Cerebellar cortex (tissue), 1 donor: ENCODE measurements around the gene PET117.
"Not testable (repeated sequence)": the region's sequence is repeated elsewhere in the genome, so short reads cannot be mapped to it uniquely, and the experiment has no call there.

Source experiments
- DNase-seq: peaks from one replicate; pipeline ENCODE4 v3.0.0-alpha.2; 2015; ENCODE audit warnings: low spot score

The PET117 gene, protein sequence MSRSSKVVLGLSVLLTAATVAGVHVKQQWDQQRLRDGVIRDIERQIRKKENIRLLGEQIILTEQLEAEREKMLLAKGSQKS

DNA sequence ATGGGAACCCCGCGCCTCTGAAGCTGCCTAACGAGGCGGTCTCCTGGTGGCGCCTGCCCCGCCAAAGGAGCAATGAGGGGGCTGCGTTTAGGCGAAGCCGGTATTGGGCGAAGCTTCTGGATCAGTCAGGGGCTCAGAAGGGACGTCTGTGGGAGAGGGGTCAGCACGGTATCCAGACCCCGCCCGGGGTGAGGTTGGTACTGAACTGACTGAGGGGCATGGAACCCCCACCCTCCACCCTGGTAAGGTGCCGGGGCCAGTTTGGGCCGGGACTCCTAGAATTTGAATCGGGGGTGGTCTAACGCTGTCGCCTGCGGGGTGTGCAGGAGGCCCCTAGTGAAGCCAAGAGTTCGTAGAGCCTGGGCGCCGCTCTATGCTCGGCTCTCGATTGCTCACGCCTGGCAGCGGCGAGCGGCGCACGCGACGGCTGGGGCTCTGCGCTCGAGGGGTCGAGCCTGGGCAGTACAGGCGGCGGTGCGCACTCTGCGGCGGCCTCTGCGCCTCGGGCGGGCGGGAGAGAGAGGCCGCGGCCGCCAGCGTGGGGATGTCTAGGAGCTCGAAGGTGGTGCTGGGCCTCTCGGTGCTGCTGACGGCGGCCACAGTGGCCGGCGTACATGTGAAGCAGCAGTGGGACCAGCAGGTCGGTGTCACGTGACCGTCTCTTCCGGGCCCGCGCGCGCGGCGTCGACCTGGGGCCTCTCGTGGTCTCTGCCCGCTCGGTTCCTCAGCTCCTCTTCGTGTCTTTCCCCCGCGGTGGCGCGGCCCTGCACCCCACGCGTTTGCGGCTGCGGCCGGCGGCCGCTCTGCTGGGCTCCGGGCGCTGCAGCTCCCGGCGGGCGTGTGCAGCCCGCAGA lies at the start of gene PET117, which contains the start of gene KAT14:
TSS of gene PET117 (plus strand) at position 452 of the 854 bp plus-strand sequence. CDS start at position 545, 93 bp downstream.
TSS of gene KAT14 (plus strand) at position 452 of the 854 bp plus-strand sequence. CDS start 4,798 bp downstream, outside the sequence.
- DNase-seq = peak; percentile 87

GRCh38 chr20:18088298-18088697 lies 49.4 kb upstream of the PET117 start:
- DNase-seq = not testable (repeated sequence)

DNA sequence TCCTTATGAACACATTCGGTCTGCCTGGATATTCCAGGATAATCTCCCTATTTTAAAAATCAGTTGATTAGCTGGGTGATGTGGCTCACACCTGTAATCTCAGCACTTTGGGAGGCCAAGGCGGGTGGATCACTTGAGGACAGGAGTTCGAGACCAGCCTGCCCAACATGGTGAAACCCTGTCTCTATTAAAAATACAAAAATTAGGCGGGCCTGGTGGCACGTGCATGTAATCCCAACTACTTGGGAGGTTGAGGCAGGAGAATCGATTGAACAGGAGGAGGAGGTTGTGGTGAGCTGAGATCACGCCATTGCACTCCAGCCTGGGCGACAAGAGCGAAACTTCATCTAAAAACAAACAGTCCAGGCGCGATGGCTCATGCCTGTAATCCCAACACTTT lies 48.8 kb upstream of the PET117 start:
- DNase-seq = not testable (repeated sequence)

DNA sequence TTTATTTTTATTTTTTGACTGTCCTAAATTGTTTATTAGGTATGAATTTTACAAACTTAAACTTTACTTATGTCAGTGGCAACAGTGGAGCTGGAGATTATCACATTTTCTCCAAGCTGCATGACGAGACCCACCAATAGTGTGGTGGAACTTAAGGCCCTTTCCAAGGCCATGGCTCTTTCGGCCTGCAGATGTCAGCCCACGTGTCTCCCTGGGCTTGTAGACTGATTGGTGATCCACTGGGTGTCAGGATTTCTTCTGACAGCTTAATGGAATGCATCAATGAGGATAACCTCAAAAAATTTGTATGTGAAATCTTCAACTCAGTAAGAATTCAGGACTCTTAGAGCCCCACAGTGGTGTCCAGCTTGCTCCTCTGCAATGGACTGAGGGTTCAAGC lies 47.6 kb upstream of the PET117 start:
- DNase-seq = no peak

GRCh38 chr20:18090477-18090876 lies 47.2 kb upstream of the PET117 start:
- DNase-seq = no peak

- no peak for DNase-seq
These were observed 46.0 kb upstream of the PET117 start for GRCh38 chr20:18091623-18092022.

DNA sequence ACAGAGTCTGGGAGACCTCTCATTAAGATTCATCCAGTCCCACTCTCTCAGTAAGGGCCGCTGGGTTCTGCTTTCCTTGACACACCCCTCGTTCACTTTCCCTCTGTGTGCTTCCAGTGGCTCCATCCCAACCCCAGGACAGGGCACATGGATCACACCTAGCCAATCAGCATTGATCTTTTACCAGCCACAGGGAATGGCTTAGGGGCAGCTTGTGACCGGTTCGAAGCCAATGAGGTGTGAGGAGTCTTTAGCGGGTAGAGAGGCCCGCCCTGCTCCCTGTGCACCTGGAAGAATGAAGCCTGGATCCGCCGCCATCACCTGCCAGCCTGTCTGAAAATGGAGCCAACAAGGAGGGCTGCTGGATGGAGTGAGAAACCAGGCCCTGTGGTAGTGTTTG lies 44.8 kb upstream of the PET117 start:
- no peak for DNase-seq

DNA sequence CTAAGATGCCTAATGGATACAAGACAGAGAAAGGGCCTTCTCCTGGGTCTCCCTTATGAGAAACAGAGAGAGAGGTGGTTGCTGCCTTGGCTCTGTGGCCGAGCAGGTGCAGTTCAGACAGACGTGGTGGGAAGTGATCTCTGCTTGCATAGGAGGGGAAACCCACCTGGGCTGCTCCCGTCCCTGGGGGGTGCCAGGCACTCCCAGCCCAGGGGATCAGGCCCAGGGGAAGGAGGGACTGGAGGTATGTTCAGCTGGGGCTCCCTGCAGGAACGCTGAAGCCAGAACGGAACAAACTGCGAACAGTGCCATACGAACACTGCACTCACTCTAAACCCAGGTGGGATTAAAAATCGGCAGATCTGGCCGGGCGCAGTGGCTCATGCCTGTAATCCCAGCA lies 44.3 kb upstream of the PET117 start:
- DNase-seq = no peak

- no peak for DNase-seq
These were observed 43.5 kb upstream of the PET117 start for GRCh38 chr20:18094191-18094590.

DNA sequence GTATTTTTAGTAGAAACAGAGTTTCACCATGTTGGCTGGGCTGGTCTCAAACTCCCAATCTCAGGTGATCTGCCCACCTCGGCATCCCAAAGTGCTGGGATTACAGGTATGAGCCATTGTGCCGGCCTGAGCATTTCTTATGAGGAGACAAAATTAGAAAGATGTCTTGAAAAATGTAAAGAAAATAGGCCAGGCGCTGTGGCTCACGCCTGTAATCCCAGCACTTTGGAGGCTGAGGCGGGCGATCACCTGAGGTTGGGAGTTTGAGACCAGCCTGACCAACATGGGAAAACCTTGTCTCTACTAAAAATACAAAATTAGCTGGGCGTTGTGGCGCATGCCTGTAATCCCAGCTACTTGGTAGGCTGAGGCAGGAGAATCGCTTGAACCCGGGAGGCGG lies 37.1 kb upstream of the PET117 start:
- not testable (repeated sequence) for DNase-seq

- DNase-seq = no peak
These were observed 36.4 kb upstream of the PET117 start for GRCh38 chr20:18101125-18101810.

DNA sequence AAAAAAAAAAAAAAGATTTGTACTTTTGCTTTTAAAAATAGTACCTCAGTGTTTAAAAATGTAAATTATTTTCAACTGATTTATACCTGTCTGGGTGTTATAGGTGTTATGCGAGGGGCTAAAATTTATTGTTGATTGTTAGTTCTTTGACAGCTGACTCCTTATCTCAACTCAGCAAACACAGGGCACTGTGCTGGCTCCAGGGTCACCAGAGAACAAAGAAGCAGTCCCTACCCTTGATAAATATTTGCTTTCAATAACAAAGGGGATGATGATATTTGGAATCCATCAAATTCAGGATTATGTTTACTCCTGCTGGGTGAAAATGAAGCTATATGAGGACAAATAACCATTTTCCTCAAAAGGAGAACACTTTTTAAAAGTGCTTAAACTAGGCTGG lies 34.2 kb upstream of the PET117 start:
- no peak for DNase-seq

DNA sequence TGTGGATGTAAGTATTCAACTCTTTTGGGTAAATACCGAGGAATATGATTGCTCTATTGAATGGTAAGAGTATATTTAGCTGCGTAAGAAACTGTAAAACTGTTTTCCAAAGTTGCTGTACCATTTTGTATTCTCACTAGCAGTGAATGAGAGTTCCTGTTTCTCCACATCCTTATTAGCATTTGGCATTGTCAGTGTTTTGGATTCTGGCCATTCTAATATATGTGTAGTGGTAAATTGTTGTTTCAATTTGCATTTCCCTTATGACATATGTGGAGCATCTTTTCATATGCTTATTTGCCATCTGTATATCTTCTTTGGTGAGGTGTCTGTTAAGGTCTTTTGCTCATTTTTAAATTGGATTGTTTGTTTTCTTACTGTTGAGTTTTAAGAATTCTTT lies 29.3 kb upstream of the PET117 start:
- no peak for DNase-seq

DNA sequence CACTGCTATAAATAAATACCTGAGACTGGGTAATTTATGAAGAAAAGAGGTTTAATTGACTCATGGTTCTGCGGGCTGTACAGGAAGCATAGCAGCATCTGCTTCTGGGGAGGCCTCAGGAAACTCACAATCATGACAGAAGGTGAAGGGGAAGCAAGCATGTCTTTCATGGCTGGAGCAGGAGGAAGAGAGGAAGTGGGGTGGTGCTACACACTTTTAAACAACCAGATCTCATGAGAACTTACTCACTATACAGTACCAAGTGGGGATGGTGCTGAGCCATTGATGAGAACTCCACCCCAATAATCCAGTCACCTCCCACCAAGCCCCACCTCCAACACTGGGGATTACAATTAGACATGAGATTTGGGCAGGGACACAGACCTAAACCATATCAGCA lies 9.1 kb upstream of the PET117 start:
- DNase-seq = not testable (repeated sequence)

DNA sequence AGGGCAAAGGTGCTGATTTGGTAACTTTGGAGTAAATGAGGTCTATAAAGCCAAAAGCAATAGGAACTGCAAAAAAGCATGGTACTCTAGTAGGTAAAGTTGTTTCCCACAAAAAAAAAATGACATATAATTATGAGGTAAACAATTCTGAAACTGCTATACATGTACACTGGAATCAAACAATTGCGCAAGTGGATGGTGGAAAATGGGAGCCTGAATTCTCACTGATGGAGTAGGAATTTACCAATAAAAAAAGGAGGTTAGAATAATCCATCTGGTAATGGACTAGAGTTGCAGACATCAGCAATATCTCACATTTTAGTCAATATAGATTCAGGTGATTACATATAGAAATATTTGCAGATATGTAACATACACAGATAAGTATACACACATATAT lies 5.0 kb upstream of the PET117 start:
- no peak for DNase-seq

DNA sequence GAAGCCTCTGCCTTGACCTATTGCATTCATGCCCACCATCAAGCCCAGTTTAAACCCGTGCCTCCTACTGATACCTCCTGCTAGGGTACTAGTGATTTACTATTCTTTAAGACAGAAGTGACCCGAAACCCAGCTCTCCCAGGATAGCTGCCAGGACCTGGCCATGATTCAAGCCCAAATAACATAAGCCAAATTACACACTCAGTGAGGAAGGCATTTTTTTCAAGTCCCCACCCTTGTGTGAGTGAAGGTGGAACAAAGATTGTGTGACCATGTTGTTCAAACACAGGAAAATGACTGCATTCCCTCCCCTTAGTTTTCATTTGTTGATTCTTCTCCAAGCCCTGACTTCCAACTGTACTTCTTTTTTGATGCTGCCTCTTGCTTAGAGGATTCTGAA lies 3.7 kb upstream of the PET117 start:
- DNase-seq = no peak

GRCh38 chr20:18138266-18138582 lies 561 bp downstream of the PET117 start:
- no peak for DNase-seq

- no peak for DNase-seq
These were observed 1.2 kb downstream of the PET117 start for GRCh38 chr20:18138639-18139583.

DNA sequence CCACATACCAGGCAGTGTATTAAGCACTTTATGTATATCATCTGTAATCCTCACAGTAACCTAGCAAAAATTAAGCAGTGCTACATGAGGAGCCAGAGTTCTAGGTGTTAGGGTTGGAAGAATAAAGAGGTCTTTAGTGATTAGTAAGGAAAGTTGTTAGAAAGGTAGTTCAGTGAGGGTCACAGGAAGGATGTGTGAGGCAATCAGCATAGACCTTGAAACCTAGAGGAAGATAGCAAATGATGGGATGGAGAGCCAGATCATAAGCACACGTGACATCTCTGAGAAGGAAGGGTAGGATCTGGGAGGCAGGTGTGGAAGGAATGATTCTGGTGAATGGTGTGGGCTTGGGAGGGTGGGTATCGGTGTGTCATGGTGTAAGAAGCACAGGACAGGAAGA lies 2.2 kb downstream of the PET117 start:
- no peak for DNase-seq

GRCh38 chr20:18144541-18145099 lies 7.0 kb downstream of the PET117 start:
- no peak for DNase-seq

GRCh38 chr20:18154342-18154741 lies 16.7 kb downstream of the PET117 start:
- DNase-seq = no peak

DNA sequence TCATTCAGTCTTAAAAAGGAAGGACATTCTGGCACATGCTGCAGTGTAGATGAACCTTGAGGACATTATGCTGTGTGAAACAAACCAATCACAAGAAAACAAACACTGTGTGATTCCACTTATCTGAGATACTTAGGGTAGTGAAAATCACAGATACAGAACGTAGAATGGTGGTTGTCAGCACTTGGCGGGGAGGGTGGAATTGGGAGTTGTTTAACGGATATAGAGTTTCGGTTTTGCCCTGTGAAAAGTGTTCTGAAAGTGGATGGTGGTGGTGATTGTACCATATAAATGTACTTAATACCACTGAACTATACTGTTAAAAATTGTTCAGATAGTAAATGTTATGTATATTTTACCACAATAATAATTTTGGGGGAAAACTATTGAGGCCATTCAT lies 18.4 kb downstream of the PET117 start:
- DNase-seq = no peak
